ENCODE results near the gene PICALM.

PICALM gene

DNA sequence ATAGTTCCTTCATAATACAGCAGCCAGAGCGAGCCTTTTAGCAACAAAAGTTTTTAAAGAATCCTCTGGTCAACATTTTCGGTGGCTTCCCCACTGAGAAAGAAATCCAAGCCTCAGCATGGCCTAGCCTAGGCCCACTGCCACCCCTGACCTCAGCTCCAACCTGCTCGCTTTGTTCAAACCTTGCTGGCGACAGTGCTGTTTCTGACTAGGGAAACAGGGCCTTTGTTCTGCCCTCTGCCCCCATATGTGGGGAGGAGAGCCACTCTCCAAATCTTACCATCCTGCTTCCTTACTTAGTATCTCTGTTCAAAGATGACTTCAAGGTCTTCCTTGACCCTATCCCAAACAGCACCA, 117.9 kb downstream of the PICALM start:
- TF ChIP-seq, protein P1, sequence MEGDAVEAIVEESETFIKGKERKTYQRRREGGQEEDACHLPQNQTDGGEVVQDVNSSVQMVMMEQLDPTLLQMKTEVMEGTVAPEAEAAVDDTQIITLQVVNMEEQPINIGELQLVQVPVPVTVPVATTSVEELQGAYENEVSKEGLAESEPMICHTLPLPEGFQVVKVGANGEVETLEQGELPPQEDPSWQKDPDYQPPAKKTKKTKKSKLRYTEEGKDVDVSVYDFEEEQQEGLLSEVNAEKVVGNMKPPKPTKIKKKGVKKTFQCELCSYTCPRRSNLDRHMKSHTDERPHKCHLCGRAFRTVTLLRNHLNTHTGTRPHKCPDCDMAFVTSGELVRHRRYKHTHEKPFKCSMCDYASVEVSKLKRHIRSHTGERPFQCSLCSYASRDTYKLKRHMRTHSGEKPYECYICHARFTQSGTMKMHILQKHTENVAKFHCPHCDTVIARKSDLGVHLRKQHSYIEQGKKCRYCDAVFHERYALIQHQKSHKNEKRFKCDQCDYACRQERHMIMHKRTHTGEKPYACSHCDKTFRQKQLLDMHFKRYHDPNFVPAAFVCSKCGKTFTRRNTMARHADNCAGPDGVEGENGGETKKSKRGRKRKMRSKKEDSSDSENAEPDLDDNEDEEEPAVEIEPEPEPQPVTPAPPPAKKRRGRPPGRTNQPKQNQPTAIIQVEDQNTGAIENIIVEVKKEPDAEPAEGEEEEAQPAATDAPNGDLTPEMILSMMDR (conservative IDR thresholded peaks at IDR 0.05; ENCODE audit: low read depth): no peak
- DNase-seq (ENCODE audit: low spot score): no peak
- H3K27ac ChIP-seq: no peak overlapping the region
- POLR2A ChIA-PET (ENCODE audit: low non-redundant PET): no interaction called here
- CTCF ChIA-PET: interaction anchor here (0.7 kb wide), 1 partner anchor 10 kb away, joined by 5 read pairs; no protein-coding TSS in a partner anchor

DNA sequence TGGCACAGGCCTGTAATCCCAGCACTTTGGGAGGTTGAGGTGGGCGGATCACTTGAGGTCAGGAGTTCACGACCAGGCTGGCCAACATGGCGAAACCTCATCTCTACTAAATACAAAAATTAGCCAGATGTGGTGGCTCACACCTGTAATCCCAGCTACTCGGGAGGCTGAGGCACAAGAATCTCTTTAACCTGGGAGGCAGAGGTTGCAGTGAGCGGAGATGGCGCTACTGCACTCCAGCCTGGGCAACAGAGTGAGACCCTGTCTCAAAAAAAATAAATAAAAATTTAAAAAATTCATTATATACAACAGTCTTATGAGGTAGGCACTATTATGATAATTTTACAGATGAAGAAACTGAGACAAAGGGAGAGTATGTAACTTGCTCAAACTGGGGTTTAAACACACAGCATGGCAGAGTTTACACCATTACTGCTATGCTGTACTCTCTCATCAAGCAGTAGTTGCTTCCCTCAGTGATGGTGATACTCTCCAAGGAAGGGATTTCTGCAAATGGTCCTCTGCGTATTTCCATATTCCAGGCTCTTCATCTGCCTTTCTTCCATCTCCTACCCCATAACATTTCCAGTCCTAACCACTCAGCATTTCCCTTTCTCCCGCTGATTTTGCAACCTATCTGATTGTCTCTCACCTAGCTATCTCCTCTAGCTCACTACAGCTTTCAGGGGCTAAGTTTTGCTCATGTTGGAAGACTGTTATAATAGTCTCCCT, 118.4 kb downstream of the PICALM start:
- POLR2A ChIA-PET (ENCODE audit: low non-redundant PET): no interaction called here
- CTCF ChIA-PET: interaction anchor here (0.7 kb wide), 1 partner anchor 11 kb away, joined by 5 read pairs; no protein-coding TSS in a partner anchor
- TF ChIP-seq, protein P1 (conservative IDR thresholded peaks at IDR 0.05; ENCODE audit: low read depth): no peak
- DNase-seq (ENCODE audit: low spot score): no peak
- no peak overlapping the region for H3K27ac ChIP-seq

DNA sequence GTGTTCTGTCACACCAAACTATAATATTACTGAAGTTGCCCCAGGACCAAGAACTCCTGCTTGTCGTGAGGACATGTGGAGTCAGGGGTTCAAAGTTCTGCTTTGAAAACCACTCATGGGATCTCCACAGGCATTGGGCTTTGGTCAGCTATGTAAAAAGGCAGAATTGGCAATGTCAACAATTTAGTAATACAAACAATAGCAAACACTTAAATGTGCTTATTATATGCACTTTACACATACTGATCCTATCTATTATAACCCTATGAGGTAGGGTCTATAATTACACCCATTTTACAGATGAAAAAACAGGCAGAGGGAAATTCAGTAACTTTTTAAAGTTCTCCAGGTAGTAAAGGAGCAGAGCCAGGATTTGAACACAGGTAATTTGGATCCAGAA, 119.1 kb downstream of the PICALM start:
- no peak for DNase-seq (ENCODE audit: low spot score)
- ChIA-PET POLR2A (ENCODE audit: low non-redundant PET) (no interaction called here), CTCF (no interaction called here)
- TF ChIP-seq, protein P1 (conservative IDR thresholded peaks at IDR 0.05; ENCODE audit: low read depth): no peak
- no peak overlapping the region for H3K27ac ChIP-seq

DNA sequence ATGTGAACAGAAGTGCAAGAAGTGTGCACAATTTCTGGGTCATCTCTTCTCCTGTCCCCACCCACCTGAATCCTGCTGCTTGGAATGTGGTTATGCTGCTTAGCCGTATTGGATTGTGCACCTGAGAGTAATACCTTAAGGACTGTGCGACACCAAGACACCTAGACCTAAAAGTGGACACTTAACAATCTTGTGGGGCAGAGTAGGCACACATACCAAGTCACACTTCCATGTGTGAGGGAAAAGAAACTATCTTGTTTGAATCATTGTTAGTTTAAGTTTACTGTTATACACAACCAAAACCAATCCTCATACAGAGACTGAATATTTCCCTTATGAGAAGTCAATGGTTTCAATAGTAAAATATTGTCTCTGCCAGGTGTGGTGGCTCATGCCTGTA, 120.0 kb downstream of the PICALM start:
- CTCF ChIA-PET: no interaction called here
- no peak overlapping the region for H3K27ac ChIP-seq
- DNase-seq (ENCODE audit: low spot score): peak; percentile 22
- POLR2A ChIA-PET (ENCODE audit: low non-redundant PET): no interaction called here
- TF ChIP-seq, protein P1 (conservative IDR thresholded peaks at IDR 0.05; ENCODE audit: low read depth): no peak

DNA sequence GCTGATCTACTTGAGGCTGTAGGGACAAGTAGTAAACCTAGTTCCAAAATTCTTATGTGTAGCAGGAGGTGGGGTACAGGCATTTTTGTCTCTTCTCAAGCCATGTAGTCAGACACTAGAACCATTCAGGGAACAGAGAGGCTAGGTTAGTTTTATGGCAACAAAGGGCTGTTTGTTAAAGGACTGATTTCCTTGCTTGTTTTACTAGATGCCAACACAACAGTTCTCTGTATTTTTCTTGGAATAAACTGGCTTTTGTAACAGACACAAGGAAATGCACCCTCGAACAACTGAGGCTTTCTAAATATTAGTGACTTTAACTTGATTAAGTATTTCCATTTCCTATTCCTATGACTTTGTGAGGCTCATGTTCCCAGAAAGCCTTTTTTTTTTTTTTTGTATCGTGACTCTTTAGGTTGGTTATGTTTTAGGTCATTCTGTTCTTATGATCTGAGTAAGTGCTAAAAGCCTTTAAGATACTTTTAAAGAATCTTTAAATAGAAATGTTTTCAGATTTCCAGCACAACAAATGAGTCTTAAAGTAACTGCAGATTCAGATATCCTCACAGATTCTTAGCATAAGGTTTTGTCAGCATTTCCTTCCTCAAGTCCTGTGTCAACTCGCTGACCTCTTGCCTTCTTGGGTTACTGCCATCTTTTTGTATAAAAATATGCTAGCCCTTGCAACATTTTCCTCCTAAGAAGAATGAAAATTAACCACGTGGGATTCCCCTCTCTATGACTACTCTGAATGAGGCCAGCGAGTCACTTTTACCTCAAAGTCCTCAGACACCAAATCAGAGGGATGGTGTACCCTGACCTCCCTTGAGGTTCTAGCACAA, 121.2 kb downstream of the PICALM start:
- H3K27ac ChIP-seq: no peak overlapping the region
- peak; percentile 42 for DNase-seq (ENCODE audit: low spot score)
- TF ChIP-seq, protein P1 (conservative IDR thresholded peaks at IDR 0.05; ENCODE audit: low read depth): no peak
- CTCF ChIA-PET: no interaction called here
- POLR2A ChIA-PET (ENCODE audit: low non-redundant PET): no interaction called here

DNA sequence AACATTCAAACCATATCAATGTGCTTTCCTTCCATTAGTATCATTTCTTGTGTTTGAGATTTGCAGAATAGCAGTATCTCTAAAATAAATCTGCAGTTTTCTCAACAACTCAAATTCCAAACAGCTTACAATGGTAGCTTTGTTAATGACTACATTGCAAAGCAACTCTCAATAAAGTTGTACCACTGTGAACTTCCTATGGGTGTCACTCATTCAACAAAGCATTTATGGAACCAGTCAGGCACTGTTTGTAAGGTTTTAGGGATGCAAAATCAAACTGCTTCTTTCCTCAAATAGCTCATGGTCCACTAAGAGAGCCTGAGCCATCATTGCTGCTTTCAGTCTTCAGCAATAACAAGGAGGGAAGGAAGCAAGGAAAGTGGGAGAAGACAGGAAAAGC, 122.7 kb downstream of the PICALM start:
- no peak for DNase-seq (ENCODE audit: low spot score)
- TF ChIP-seq, protein P1 (conservative IDR thresholded peaks at IDR 0.05; ENCODE audit: low read depth): no peak
- no peak overlapping the region for H3K27ac ChIP-seq
- ChIA-PET CTCF (no interaction called here), POLR2A (ENCODE audit: low non-redundant PET) (no interaction called here)

Data from RWPE1 (cell line).